Esophagus mucosa (tissue), 1 donor: Measurements from ENCODE around the gene PIEZO1. TPM values are rescaled to one million over a fixed set of nuclear protein-coding genes. Genes with fewer than 3 reads are reported as not detected.

Experiments used
- ATAC-seq: fragments of 200-7000 bp; cut with Tn5 transposase; one replicate; pipeline ENCODE4 v1.9.1; 2020
- total RNA-seq: library from RNA; stranded (reverse); gene quantifications from one replicate; pipeline ENCODE4 v1.2.4, GENCODE V29; 2023
- donor health status: DM: yes; HTN: yes; CAD: no.

PIEZO1 gene
- total RNA-seq, 1 donor from 2014 or later, result 64.7 TPM

DNA sequence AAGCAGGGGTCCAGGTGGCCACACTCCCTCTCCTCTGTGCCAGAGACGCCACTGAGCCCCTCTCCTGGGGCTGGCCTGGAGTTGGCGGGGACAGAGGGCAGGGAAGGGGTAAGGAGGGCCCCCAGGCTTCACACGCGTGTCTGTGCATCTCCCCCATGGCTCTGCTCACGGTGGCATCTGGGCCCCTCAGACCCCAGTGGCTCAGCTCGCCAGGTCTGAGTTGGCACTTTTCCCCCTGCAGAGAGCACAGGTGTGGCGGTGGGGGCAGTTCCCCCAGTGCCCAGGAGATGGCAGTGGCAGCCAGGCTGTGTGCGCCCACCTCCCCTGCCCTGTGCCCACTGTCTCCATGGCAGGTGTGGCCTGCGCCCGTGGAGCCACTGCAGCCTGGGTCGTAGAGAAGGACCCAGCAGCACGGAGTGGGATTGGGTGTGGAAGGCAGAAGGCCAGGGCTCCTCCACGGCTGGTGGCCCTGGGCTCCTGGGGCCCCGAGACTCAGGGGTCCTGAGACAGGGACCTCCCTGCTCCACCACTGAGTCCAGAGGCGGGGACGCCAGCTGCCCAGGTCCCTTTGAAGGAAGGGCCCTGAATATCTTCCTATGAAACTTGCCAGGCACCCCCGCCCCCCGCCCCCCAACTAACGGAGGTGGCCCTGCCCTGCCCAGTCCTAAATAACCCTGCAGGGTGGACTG is 31.0 kb upstream of the PIEZO1 start:
- ATAC-seq, result peak; percentile 20

GRCh38 chr16:88815227-88815626 is 30.2 kb upstream of the PIEZO1 start:
- no peak for ATAC-seq

DNA sequence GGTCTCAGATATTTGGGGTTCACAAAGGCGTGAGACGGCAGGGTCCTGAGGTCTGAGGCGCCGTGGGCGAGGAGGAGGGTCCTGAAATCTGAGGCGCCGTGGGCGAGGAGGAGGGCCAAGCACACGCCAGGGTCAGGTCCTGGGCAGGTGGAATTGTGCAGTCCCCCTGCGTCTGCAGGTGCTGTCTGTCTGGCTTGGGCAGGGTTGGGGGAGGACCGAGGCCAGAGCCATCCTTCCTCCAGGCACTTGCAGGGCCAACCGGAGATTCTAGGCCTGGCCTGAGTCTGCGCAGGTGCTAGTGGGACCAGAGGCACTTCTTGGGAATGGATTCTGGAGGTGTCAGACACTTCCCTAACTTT is 29.1 kb upstream of the PIEZO1 start:
- no peak for ATAC-seq

DNA sequence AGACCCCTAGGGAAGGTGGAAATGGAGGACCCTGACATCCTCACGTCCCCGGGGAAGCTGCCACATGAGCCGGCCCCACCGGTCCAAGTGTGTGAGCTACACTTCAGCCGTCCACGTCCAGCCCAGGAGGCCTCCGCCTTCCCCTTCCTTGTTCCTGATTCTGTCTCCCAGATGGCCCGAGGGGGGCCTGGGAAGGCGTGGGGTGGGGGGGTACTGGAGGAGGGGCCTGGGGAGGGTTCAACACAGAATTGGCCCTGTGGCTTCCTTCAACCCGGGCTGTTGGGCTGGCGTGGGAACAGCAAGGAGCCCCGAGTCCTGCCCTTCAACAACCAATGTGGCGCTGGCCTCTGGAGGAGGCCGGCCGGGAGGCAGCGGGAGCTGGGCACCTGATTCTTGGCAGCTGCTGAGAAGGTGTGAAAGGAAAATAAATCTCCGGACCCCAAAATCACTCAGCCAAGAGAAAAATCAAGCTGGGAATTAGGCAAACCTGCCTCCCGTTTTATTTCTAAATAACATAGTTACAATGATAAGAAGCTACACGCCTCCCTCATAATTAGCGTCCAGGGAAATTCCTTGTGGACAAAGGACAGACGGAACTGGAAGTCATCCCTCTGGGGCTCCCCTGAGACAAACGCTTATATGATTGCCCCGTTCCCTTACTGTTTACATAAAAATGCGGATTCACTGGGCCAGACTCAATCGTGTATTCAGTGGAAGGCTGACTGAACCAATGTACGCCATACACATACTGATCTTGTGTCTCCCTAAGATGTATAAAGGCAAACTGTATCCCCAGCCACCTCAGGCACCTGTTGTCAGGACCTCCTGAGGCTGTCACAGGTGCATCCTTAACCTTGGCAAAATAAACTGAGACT is 28.5 kb upstream of the PIEZO1 start:
- ATAC-seq, result no peak

DNA sequence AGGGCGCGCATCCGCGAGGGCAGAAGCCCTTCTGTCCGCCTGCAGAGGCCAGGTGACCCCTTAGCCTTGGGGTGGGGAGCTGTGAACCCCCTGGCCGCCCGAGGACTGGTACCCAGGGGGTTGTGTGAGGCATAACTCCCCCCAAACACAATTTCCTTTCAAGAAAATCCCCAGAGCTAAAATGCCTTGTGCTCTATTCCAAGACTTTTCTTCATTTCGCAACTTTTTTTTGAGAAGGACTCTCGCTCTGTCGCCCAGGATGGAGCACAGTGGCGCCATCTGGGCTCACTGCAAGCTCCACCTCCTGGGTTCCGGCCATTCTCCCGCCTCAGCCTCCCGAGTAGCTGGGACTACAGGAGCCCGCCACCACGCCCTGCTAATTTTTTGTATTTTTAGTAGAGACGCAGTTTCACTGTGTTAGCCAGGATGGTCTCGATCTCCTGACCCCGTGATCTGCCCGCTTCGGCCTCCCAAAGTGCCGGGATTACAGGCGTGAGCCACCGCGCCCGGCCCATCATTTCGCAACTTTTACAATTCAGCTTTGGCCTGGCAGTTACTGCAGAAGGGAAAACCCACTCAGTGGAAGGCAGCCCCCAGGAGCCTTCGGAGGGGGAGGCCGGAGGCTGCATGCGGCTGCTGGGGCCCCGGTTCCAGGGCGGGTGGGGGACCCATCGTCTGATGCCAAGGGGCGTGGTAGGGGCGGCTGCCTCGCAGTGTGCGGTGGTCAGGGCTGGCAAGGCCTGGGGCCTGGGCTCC is 27.7 kb upstream of the PIEZO1 start:
- no peak for ATAC-seq

DNA sequence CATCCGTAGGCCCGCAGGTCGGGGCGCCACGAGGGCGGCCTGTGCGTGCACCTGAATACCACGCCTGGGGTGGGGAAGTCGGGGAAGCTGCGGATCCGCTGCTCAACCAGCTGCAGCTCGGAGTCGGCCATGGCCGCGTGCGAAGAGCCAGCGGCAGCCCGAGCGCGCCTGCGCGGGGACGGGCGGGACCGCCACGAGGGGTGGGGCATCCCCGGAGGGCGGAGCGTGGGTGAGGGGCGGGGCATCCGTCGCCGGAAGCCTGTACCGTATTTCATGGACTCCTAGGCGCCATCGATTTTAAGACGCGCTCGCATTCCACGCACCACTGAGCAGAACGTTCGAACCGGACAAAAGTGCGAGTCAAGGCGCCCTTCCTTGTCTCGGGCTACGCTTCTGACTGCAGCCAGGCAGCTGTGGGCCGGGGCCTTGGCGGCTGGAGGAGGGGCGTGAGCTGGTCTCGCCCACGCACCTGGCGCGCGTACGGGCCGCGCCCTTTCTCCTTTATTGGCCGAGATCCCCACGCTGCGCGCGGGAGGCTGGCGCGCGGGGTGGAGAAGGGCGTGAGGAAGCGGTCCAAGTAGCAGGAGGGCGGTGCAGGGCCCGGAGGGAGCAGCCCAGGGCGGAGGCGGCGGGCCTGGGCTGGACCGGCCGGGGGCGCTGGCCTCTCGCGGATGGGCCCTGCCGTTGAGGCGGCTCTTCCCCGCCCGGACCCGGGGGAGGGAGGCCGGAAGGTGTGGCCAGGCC is 26.9 kb upstream of the PIEZO1 start, which contains the start of gene APRT:
Gene APRT, minus strand, starts transcription at position 160 of the 744 bp plus-strand sequence. Its CDS starts 29 bp downstream, at position 131.
- peak; percentile 88 for ATAC-seq

- peak; percentile 71 for ATAC-seq
Observed at GRCh38 chr16:88810912-88811768, 26.1 kb upstream of the PIEZO1 start.

DNA sequence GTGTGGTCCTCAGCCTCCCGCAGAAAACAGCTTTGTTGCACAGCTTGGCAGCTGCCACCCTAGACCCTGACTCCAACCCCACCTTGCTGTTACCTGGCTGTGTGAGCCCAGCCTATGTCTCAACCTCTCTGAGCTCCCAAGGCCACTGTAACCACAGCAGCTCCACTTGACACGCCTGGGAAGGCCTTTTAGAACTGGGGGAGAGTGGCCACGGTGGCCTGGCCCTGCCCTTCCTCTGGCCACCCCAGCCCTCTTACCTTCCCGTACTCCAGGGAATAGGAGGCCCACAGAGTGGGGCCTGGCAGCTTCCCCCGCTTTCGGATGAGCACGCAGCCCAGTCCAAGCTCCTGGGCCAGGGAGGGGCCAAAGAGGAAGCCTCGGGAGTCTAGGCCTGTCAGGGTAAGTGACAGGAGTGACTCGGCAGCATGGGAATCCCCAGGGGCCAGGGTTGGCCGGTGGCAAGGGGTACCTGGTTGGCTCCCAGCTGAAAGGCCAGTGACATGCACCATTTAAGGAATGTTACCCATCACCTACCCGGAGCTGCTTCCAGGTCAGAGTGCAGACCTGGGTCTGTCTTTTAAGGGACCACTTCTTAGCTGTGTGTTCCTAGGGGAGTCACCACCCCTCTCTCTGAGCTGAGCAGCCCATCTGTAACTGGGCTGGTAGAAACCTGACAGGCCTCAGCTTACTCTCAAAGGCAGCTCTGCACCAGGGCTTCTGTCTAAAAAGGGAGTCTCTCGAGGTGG is 25.3 kb upstream of the PIEZO1 start:
- ATAC-seq, result no peak

DNA sequence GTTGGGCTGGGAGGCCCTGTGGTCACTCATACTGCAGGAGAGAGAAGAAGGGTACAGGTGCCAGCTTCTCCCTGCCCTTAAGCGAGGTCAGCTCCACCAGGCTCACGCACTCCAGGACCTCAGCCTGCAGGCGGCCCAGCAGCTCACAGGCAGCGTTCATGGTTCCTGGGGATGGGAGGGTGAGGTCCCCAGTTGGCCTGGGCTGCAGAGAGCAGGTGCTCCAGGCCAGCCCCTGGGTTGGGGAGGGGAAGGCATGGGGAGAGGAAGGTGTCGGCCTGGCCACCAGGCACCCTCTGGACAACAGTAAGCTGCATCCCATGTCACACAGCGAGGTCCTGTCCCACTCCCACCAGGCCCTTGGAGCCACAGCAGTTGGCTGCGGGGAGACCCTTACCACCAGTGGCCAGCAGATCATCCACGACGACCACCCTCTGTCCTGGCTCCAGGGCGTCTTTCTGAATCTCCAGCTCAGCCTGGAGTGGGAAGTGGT is 24.7 kb upstream of the PIEZO1 start:
- ATAC-seq, result no peak

DNA sequence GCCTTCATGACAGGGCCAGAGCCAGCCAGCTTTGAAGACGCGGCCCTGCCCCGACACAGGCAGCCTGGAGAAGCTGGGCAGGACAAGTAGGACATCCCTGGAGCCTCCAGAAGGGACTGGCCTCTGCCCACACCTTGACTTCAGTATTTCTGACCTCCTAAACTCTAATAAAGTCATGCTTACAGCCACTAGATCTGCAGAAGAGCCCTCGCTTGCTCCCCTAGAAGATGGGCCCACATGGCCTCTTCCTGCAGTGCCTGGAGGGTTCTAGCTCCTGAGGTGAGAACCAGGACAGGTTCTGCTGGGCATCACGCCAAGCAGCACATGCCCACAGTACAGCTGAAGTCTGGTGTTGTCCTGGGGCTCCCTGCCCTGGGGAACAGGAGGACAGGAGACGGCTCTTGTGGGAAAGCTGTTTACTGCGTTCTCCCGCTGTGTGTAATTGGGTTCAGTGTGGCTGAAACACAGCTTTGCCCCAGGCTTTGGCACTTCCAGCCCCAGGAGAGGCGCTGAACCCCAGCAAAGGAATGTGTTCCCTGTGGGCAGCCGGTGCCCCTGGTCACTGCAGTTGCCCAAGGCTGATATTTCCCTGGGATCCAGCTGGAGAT is 24.2 kb upstream of the PIEZO1 start:
- ATAC-seq, result no peak

GRCh38 chr16:88807626-88808453 is 22.8 kb upstream of the PIEZO1 start:
- ATAC-seq, result no peak

DNA sequence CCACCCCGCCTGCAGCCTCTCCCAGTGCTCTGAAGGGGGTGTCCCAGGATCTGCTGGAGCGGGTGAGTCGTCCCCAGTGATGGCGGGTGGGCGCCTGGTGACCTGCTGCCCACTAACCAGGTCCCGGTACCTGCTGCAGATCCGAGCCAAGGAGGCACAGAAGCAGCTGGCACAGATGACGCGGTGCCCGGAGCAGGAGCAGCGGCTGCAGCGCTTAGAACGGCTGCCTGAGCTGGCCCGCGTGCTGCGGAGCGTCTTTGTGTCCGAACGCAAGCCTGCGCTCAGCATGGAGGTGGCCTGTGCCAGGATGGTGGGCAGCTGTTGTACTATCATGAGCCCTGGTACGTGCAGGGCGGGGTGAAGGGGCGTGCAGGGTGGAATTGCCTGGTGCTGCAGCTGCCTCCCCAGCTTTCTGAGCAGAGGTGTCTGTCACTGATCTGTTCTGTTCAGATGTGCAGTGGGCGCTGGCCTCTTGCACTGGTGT is 22.2 kb upstream of the PIEZO1 start:
- no peak for ATAC-seq

DNA sequence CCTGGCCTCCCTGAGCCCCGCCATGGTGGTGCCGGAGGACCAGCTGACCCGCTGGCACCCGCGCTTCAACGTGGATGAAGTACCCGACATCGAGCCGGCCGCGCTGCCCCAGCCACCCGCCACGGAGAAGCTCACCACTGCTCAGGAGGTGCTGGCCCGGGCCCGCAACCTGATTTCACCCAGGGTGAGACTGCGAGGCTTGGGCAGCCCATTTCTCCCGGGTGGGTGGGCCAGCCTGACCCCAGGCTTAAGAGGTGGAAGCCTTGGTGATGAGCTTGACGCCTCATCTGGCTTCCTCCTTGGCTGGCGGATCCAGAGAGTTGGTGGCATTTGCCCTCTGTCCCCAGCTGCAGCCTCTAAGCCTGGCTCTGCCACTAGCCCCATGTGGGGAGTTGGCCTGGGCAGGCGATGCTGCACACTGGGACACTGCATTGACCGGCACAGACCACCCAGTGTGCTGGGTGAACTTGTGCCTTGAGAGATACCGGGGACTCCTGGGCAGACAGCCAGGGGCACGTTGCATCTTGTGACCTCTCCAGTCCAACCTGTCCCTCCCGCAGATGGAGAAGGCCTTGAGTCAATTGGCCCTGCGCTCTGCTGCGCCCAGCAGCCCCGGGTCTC is 21.6 kb upstream of the PIEZO1 start:
- ATAC-seq, result no peak

DNA sequence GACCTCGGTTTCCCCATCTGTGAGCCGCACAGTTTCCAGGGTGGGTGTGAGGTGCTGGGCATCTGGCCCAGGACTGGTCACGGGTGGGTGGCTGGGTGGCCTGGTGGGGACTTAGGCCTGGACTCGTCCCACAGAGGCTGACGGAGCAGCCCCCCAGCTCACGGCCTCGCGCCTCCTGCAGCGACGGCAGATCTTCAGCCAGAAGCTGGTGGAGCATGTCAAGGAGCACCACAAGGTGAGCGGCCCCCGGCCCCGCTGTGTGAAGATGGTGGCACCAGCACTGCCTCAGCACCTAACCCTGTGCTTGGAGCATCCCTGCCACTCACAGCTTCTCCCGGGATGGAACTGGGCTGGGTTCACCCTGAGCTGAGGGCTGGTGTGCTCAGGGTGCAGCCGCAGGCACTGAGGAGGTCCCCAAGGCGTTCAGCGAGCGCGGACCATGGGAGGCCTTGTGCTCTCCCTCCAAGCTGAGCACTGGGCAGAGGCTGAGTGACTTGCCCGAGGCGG is 20.9 kb upstream of the PIEZO1 start:
- ATAC-seq, result no peak

GRCh38 chr16:88805340-88805715 is 20.3 kb upstream of the PIEZO1 start:
- peak; percentile 35 for ATAC-seq

- peak; percentile 37 for ATAC-seq
Observed at GRCh38 chr16:88804552-88805339, 19.7 kb upstream of the PIEZO1 start.

DNA sequence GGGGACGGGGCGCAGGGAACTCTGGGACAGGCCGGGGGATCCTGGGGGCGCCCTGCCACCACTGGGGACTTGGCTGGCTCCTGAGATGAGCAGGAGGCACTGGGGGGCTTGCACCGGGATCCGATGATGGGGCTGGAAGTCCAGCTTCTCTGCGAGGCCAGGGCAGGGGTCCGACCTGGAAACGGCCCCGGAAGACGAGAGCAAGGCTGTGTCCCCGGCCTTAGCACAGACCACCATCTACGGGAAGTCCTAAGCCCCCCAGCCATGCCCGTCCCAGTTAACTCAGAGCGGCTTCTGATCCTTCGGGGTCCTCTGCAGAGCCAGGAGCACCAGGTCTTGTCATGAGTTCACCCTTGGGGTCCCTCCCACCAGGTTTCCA is 19.1 kb upstream of the PIEZO1 start:
- no peak for ATAC-seq
